GM23338 (cell line): ENCODE results near the gene SELENOM. TPM values are rescaled to one million over a fixed set of nuclear protein-coding genes. Genes with fewer than 3 reads are reported as not detected.
"Not testable (repeated sequence)": the region's sequence is repeated elsewhere in the genome, so short reads cannot be mapped to it uniquely, and the experiment has no call there.

Experiments used
- ATAC-seq: fragments of 200-7000 bp; cut with Tn5 transposase; 3 replicates; pipeline ENCODE4 v1.9.1; 2020
- DNase-seq: peaks from one replicate; pipeline ENCODE4 v3.0.0-alpha.2; 2015; ENCODE audit warnings: low spot score
- H2AFZ ChIP-seq: fragments of 200-600 bp; sonication (generic); 2 replicates; pipeline ENCODE4 v1.8.0; 2016; ENCODE audit warnings: antibody characterized with exemption, mild to moderate bottlenecking, moderate library complexity
- H3F3A ChIP-seq: fragments of 200-600 bp; sonication (generic); replicated peaks from 2 replicates; pipeline ENCODE4 v1.8.0; 2017; ENCODE audit warnings: antibody characterized with exemption, mixed run types, low read depth
- H3K27ac ChIP-seq: fragments of 200-600 bp; sonication (generic); 2 replicates; pipeline ENCODE4 v1.6.1; 2016; ENCODE audit warnings: low read depth
- H3K27me3 ChIP-seq: fragments of 200-600 bp; sonication (generic); 2 replicates; pipeline ENCODE4 v1.8.0; 2016; ENCODE audit warnings: mild to moderate bottlenecking, mixed run types, moderate library complexity; ENCODE audit not compliant: insufficient read depth
- H3K36me3 ChIP-seq: fragments of 200-600 bp; sonication (generic); 2 replicates; pipeline ENCODE4 v1.8.0; 2016; ENCODE audit warnings: mild to moderate bottlenecking; ENCODE audit not compliant: insufficient read depth
- H3K4me1 ChIP-seq: fragments of 200-600 bp; sonication (generic); 2 replicates; pipeline ENCODE4 v1.8.0; 2016; ENCODE audit warnings: mild to moderate bottlenecking, moderate library complexity; ENCODE audit not compliant: insufficient read depth
- H3K4me2 ChIP-seq: fragments of 200-600 bp; sonication (generic); 2 replicates; pipeline ENCODE4 v1.7.1; 2017; ENCODE audit warnings: mixed run types
- H3K4me3 ChIP-seq: fragments of 200-600 bp; sonication (generic); 2 replicates; pipeline ENCODE4 v1.6.1; 2016; ENCODE audit warnings: mixed run types
- H3K79me2 ChIP-seq: fragments of 200-600 bp; sonication (generic); replicated peaks from 2 replicates; pipeline ENCODE4 v1.8.0; 2017; ENCODE audit warnings: mild to moderate bottlenecking; ENCODE audit not compliant: insufficient read depth
- H3K9me2 ChIP-seq: fragments of 200-600 bp; sonication (generic); 2 replicates; pipeline ENCODE4 v1.8.0; 2017; ENCODE audit not compliant: insufficient read depth
- H4K20me1 ChIP-seq: fragments of 200-600 bp; sonication (generic); replicated peaks from 2 replicates; pipeline ENCODE4 v1.8.0; 2017; ENCODE audit warnings: mild to moderate bottlenecking; ENCODE audit not compliant: insufficient read depth
- H3K27ac Mint-ChIP-seq: 2 replicates; pipeline ENCODE4 v1.8.0; 2020; ENCODE audit warnings: inconsistent platforms, mild to moderate bottlenecking, moderate library complexity, mixed read lengths
- H3K27me3 Mint-ChIP-seq: 3 replicates; pipeline ENCODE4 v1.8.0; 2022; ENCODE audit warnings: low read depth, mild to moderate bottlenecking, moderate library complexity, mixed read lengths, inconsistent platforms; ENCODE audit not compliant: insufficient read depth, poor library complexity
- H3K36me3 Mint-ChIP-seq: 3 replicates; pipeline ENCODE4 v1.8.0; 2021; ENCODE audit warnings: low read depth, mild to moderate bottlenecking, inconsistent platforms, moderate library complexity, mixed read lengths
- H3K4me1 Mint-ChIP-seq: 3 replicates; pipeline ENCODE4 v1.8.0; 2020; ENCODE audit warnings: mild to moderate bottlenecking, inconsistent platforms, mixed read lengths
- H3K4me3 Mint-ChIP-seq: 3 replicates; pipeline ENCODE4 v1.8.0; 2021; ENCODE audit warnings: moderate library complexity, mild to moderate bottlenecking, inconsistent platforms, mixed read lengths
- H3K9me3 Mint-ChIP-seq: 3 replicates; pipeline ENCODE4 v1.8.0; 2020; ENCODE audit warnings: moderate library complexity, mild to moderate bottlenecking, inconsistent platforms, mixed read lengths
- CREB1 ChIP-seq: fragments of 250-450 bp; sonication (Bioruptor Pico); IDR thresholded peaks from 2 replicates; pipeline ENCODE4 v1.5.0; 2020; ENCODE audit warnings: low read depth, mild to moderate bottlenecking, moderate library complexity
- CTCF ChIP-seq, 2 experiments: fragments of 200-600 bp in 1 of 2; sonication (generic) in 1 of 2; conservative IDR thresholded peaks; 2 replicates each; pipeline versions ENCODE4 v1.5.1 to v1.6.1; 2016 to 2017; ENCODE audit warnings: antibody characterized with exemption in 2 of 2, low read depth in 2 of 2, mild to moderate bottlenecking in 2 of 2, moderate library complexity in 1 of 2
- EZH2phosphoT487 ChIP-seq: fragments of 200-600 bp; sonication (generic); IDR thresholded peaks from one replicate; pipeline ENCODE4 v1.8.1; 2018; ENCODE audit warnings: antibody characterized with exemption; ENCODE audit not compliant: unreplicated experiment
- JUNB ChIP-seq: IDR thresholded peaks from one replicate; pipeline ENCODE4 v1.6.1; 2016; ENCODE audit warnings: antibody characterized with exemption; ENCODE audit not compliant: unreplicated experiment
- NANOG ChIP-seq: IDR thresholded peaks from 2 replicates; pipeline ENCODE4 v1.6.1; 2016; ENCODE audit warnings: antibody characterized with exemption, borderline replicate concordance
- POLR2AphosphoS5 ChIP-seq: IDR thresholded peaks from 2 replicates; pipeline ENCODE4 v1.6.1; 2016; ENCODE audit warnings: antibody characterized with exemption, low read depth
- REST ChIP-seq: IDR thresholded peaks from one replicate; pipeline ENCODE4 v1.6.1; 2018; ENCODE audit warnings: antibody characterized with exemption; ENCODE audit not compliant: unreplicated experiment
- STAT1 ChIP-seq: IDR thresholded peaks from one replicate; pipeline ENCODE4 v1.6.1; 2016; ENCODE audit warnings: antibody characterized with exemption; ENCODE audit not compliant: unreplicated experiment
- ZNF331 ChIP-seq: fragments of 250-450 bp; sonication (Bioruptor Pico); IDR thresholded peaks from 2 replicates; pipeline ENCODE4 v1.5.0; 2020; ENCODE audit warnings: low read depth, mild to moderate bottlenecking, moderate library complexity
- polyA plus RNA-seq: library from polyadenylated mRNA; unstranded; fragments of >200 nt; fragmentation: Nextera tagmentation; extraction: Ambion mirVana; gene quantifications from 2 replicates; pipeline ENCODE4 v1.2.1, GENCODE V29; 2016
- total RNA-seq: library from RNA; depleted of rRNA; stranded (reverse); fragments of >200 nt; shearing (Covaris generic); gene quantifications from 2 replicates; pipeline ENCODE4 v1.2.3, GENCODE V29; 2014

The SELENOM gene
- total and polyA plus RNA-seq, 2 experiments from 2014 or later, result 44.9 to 50.8 TPM

DNA sequence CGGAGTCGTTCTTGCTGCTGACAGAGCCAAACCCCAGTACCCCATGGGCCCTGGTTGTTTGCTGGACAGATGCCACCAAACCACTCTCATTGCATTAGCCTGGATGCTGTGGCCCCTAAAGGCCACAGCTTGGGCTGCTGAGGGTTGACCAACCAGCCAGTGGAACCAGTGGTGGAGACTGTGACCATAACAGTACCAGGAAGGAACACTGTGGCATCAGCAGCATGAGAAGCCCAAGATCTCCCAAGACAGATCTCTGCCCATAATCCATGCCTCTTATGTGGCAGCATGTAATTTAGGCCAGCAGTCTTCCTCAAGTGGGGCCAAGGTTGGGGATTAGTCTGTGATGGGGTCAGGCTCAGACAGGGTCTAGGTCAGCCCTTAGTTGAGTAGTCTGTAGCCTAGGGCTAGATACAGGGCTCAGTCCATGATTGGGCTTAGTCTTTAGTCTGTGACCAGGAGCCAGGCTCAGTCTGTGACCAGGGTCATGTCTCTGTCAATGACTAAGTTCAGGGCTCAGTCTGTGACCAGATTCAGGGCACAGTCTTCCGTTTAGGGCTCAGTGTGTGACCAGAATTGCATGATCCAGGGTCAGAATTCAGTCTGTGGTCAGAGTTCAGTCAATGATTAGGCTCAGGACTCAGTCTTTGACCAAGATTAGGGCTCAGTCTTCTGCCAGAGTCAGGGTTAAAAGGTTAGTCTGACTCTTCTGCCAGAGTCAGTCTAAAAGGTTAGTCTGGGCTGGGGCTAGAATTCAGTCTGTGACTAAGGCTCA lies 10.9 kb upstream of the SELENOM start:
- no peaks in the 10 kb centered on the region for H3K27me3 ChIP-seq
- no peaks in the 10 kb centered on the region for H3K9me3 Mint-ChIP-seq
- no peaks in the 10 kb centered on the region for H3F3A ChIP-seq
- H3K27ac ChIP-seq, result no peak overlapping the region
- H3K4me2 ChIP-seq, result no peak overlapping the region
- H3K9me2 ChIP-seq, result no peaks in the 10 kb centered on the region
- H3K27ac Mint-ChIP-seq, result no peak overlapping the region
- H3K36me3 ChIP-seq, result no peaks in the 10 kb centered on the region; the same call in 1 of the 2 replicates
- H3K79me2 ChIP-seq, result no peaks in the 10 kb centered on the region
- peaks cover 6% of the 10 kb centered on the region; the same call in 1 of the 2 replicates for H3K4me1 ChIP-seq
- H4K20me1 ChIP-seq, result no peaks in the 10 kb centered on the region
- ATAC-seq (no peak), DNase-seq (no peak)
- no peaks in the 10 kb centered on the region for H3K36me3 Mint-ChIP-seq
- H3K4me1 Mint-ChIP-seq, result peaks cover 16% of the 10 kb centered on the region
- TF ChIP-seq NANOG (no peak), POLR2AphosphoS5 (no peak), ZNF331 (CRISPR knock-in tag) (no peak), REST (no peak), JUNB (no peak), STAT1 (no peak), CREB1 (CRISPR knock-in tag) (no peak), CTCF (conservative IDR thresholded peaks at IDR 0.05; ENCODE audit: low read depth in 2 of 2) (no peak), EZH2phosphoT487 (no peak)
- H2AFZ ChIP-seq, result no peak overlapping the region
- no peak overlapping the region for H3K4me3 ChIP-seq
- H3K27me3 Mint-ChIP-seq, result peaks cover 9% of the 10 kb centered on the region
- H3K4me3 Mint-ChIP-seq, result no peak overlapping the region

DNA sequence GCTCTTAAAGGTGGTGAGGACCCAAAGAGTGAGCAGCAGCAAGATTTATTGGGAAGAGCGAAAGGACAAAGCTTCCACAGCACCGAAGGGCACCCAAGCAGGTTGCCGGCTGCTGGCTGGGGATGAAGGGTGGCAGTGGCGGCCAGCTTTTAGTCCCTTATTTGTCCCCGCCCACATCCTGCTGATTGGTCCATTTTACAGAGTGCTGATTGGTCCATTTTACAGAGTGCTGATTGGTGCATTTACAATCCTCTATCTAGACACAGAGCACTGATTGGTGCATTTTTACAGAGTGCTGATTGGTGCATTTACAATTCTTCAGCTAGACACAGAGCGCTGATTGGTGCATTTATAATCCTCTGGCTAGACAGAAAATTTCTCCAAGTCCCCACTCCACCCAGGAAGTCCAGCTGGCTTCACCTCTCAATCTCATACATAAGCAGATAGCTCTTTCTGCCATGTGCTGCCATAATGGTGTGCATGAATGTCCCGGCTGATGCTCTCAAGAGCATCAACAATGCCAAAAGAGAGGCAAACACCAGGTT lies 5.3 kb upstream of the SELENOM start:
- H3K4me1 Mint-ChIP-seq, H3K27ac Mint-ChIP-seq, H2AFZ ChIP-seq, ATAC-seq, DNase-seq, H3K4me3 Mint-ChIP-seq, H3K27me3 ChIP-seq, H3K36me3 ChIP-seq, H4K20me1 ChIP-seq, H3K9me3 Mint-ChIP-seq, H3K4me2 ChIP-seq, H3K9me2 ChIP-seq, H3K27ac ChIP-seq, H3K36me3 Mint-ChIP-seq, H3K4me1 ChIP-seq, H3K4me3 ChIP-seq, H3K79me2 ChIP-seq, H3F3A ChIP-seq: not testable (repeated sequence)
- peaks cover 10% of the 10 kb centered on the region for H3K27me3 Mint-ChIP-seq
